ENCODE data around the gene CRIM1.

GRCh38 chr2:36451512-36451911 is 95.9 kb downstream of the CRIM1 start:
- TF ChIP-seq TAF1 (IDR thresholded peaks at IDR 0.05; ENCODE audit: borderline replicate concordance, insufficient read depth, low read length), result no peak
- TF ChIP-seq REST (IDR thresholded peaks at IDR 0.05; ENCODE audit: insufficient read depth in 1 of 2, low read depth in 2 of 2, low read length in 2 of 2), result no peak
